ENCODE results near the gene MCC. TPM values are rescaled to one million over a fixed set of nuclear protein-coding genes. Genes with fewer than 3 reads are reported as not detected.
A peak's percentile ranks its signal among the peaks of the same experiment; 100 is the strongest.

MCC gene
- total and polyA plus RNA-seq, 2 of the 4 experiments (the other 2 are of a cell fraction) = 5.0 to 20.6 TPM

DNA sequence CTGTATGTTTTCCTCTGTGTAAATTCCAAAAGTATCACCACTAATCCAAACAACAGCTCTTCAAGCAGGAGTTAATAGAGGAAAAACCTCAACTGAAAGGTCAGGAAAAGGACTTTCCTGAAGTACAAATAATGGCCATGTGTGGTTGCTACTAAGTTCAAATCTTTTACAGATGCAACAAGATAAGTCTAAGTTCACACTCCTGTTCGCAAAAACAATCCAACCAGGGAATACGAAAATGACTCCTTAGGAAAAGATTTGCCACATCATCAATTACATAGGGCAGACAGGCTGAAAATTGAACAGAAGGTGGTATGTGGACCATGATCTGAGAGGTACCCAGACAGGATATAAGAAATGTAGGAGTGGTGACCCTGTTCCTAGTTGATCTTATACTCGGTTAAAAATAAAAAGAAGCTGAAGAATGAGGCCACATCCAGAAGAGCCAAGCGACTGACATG is 263.6 kb downstream of the MCC start:
- H2BK5ac ChIP-seq (ENCODE audit: low read depth, low read length, poor library complexity, severe bottlenecking) = no peak overlapping the region
- H3K27ac ChIP-seq (ENCODE audit: insufficient read depth, low read length) = no peak overlapping the region
- no peak overlapping the region for H3K9ac ChIP-seq (ENCODE audit: low read depth, low read length)
- no peak overlapping the region for H2AK5ac ChIP-seq (ENCODE audit: low read depth, low read length)
- H2AFZ ChIP-seq (replicated peaks; ENCODE audit: low read length, poor library complexity) = no peak overlapping the region
- H3K4me2 ChIP-seq (ENCODE audit: low read depth, low read length) = peak overlapping the region; percentile 46; the same call in 1 of the 2 replicates
- no peak overlapping the region for H3K14ac ChIP-seq (replicated peaks; ENCODE audit: low read depth, low read length)
- ATAC-seq (ENCODE audit: low read depth) (peak; percentile 69; the same call in 1 of the 2 replicates), DNase-seq (peak; percentile 61)
- H4K8ac ChIP-seq (ENCODE audit: low read depth in 2 of 2, low read length in 2 of 2) = no peak overlapping the region
- H4K91ac ChIP-seq (ENCODE audit: insufficient read depth, low read depth, low read length) = no peak overlapping the region
- peak overlapping the region; percentile 37; the same call in 1 of the 2 replicates for H3K18ac ChIP-seq (ENCODE audit: low read depth, low read length)
- CTCF ChIA-PET = no interaction called here
- H4K20me1 ChIP-seq (ENCODE audit: insufficient read depth, low read length) = peaks cover 12% of the 10 kb centered on the region; the same call in 1 of the 2 replicates
- H3K4ac ChIP-seq (ENCODE audit: low read depth, low read length) = no peak overlapping the region
- BruUV-seq (replicated peaks) = no TSS peak
- peaks cover 8% of the 10 kb centered on the region for H3K4me1 ChIP-seq (ENCODE audit: control insufficient read depth, insufficient read depth, low read length)
- intact Hi-C loops (cut with micrococcal nuclease) = no loop called here
- POLR2A ChIA-PET (ENCODE audit: unreplicated experiment) = no interaction called here
- no peak overlapping the region for H2BK120ac ChIP-seq (ENCODE audit: low read depth, low read length)
- H3K79me1 ChIP-seq (ENCODE audit: low read depth in 1 of 2, low read length in 2 of 2) = peaks cover 23 to 41% of the 10 kb centered on the region in 2 experiments
- in situ Hi-C loops (cut with MboI; ENCODE audit: low sequenced_read_pairs) = no loop called here
- H2BK15ac ChIP-seq (ENCODE audit: low read depth, low read length) = no peak overlapping the region
- H3K36me3 ChIP-seq (ENCODE audit: control insufficient read depth, insufficient read depth, low read length) = peaks cover 2% of the 10 kb centered on the region; the same call in 1 of the 2 replicates
- peak; percentile 68 for TF ChIP-seq MAFK (IDR thresholded peaks at IDR 0.05; ENCODE audit: low read depth, low read length)
- no peak for TF ChIP-seq MAZ (IDR thresholded peaks at IDR 0.05; ENCODE audit: borderline replicate concordance, low read depth, low read length)
- H3K9me1 ChIP-seq (ENCODE audit: insufficient read depth, low read length) = peaks cover 12% of the 10 kb centered on the region; the same call in 1 of the 2 replicates
- WGBS, 2 experiments (ENCODE audit: extremely low coverage in 2 of 2, insufficient read length in 1 of 2) = no CpG with 5 or more reads among the region's 4 CpGs
- no peak overlapping the region for H3K23ac ChIP-seq (ENCODE audit: low read depth, low read length)
- H2AK9ac ChIP-seq (replicated peaks; ENCODE audit: low read depth, low read length, poor library complexity) = no peak overlapping the region
- no peaks in the 10 kb centered on the region for H3K27me3 ChIP-seq (ENCODE audit: control insufficient read depth, insufficient read depth, low read length)
- H2BK20ac ChIP-seq (ENCODE audit: low read depth, low read length) = no peak overlapping the region
- no peaks in the 10 kb centered on the region for H3K9me3 ChIP-seq (ENCODE audit: control insufficient read depth, insufficient read depth, low read length)
- no peak overlapping the region for H4K5ac ChIP-seq (ENCODE audit: low read depth, low read length)
- no peak overlapping the region for H3K56ac ChIP-seq (ENCODE audit: extremely low read depth, insufficient read depth, low read length)
- H3K4me3 ChIP-seq (ENCODE audit: insufficient read depth, low read depth, low read length) = no peak overlapping the region
- dilution Hi-C loops (cut with HindIII; ENCODE audit: low sequenced_read_pairs, unreplicated experiment) = no loop called here
